Mesenchymal stem cell (in vitro differentiated cells and primary cell): ENCODE measurements around the gene FBXO48.

ENCODE experiments used
- DNase-seq: peaks from one replicate; pipeline ENCODE4 v3.0.0-alpha.2; 2013
- H2AFZ ChIP-seq: one replicate; pipeline ENCODE4 v1.6.1; 2013; ENCODE audit warnings: low read depth, mild to moderate bottlenecking, control low read depth, inconsistent platforms, low read length, moderate library complexity
- H2AK5ac ChIP-seq: 2 replicates; pipeline ENCODE4 v1.6.1; 2013; ENCODE audit warnings: low read length, moderate library complexity, mild to moderate bottlenecking, inconsistent platforms; ENCODE audit not compliant: severe bottlenecking
- H2BK120ac ChIP-seq: one replicate; pipeline ENCODE4 v1.6.1; 2013; ENCODE audit warnings: low read depth, mild to moderate bottlenecking, inconsistent platforms, low read length, moderate library complexity
- H2BK12ac ChIP-seq, 2 experiments: one replicate each; pipeline ENCODE4 v1.6.1; 2013; ENCODE audit warnings: inconsistent platforms in 2 of 2, low read length in 2 of 2, mild to moderate bottlenecking in 2 of 2, moderate library complexity in 2 of 2, control low read depth in 1 of 2
- H2BK15ac ChIP-seq: one replicate; pipeline ENCODE4 v1.6.1; 2013; ENCODE audit warnings: mild to moderate bottlenecking, low read depth, inconsistent platforms; ENCODE audit not compliant: poor library complexity, severe bottlenecking
- H2BK5ac ChIP-seq: 2 replicates; pipeline ENCODE4 v1.6.1; 2013; ENCODE audit warnings: low read depth, mild to moderate bottlenecking, low read length, control low read depth, inconsistent platforms; ENCODE audit not compliant: poor library complexity, severe bottlenecking
- H3K14ac ChIP-seq, 2 experiments: one replicate each; pipeline ENCODE4 v1.6.1; 2013; ENCODE audit warnings: inconsistent platforms in 2 of 2, low read length in 2 of 2, control low read depth in 1 of 2, mild to moderate bottlenecking in 1 of 2, moderate library complexity in 1 of 2
- H3K18ac ChIP-seq, 2 experiments: one replicate each; pipeline ENCODE4 v1.6.1; 2013; ENCODE audit warnings: inconsistent platforms in 2 of 2, low read length in 2 of 2, control low read depth in 1 of 2, low read depth in 1 of 2, mild to moderate bottlenecking in 1 of 2
- H3K23ac ChIP-seq, 2 experiments: one replicate each; pipeline ENCODE4 v1.6.1; 2013; ENCODE audit warnings: inconsistent platforms in 2 of 2, low read length in 2 of 2, mild to moderate bottlenecking in 2 of 2, moderate library complexity in 2 of 2, control low read depth in 1 of 2
- H3K27ac ChIP-seq: 2 replicates; pipeline ENCODE4 v1.5.1; 2013; ENCODE audit warnings: mild to moderate bottlenecking, moderate library complexity, low read length, control low read depth, inconsistent platforms; ENCODE audit not compliant: poor library complexity, severe bottlenecking
- H3K27me3 ChIP-seq, 2 experiments: 2 replicates each; pipeline versions ENCODE4 v1.6.1 to v1.7.0; 2013; ENCODE audit warnings: low read length in 2 of 2, mild to moderate bottlenecking in 2 of 2, moderate library complexity in 2 of 2, control low read depth in 1 of 2, inconsistent platforms in 1 of 2; ENCODE audit not compliant: control insufficient read depth in 1 of 2, insufficient read depth in 1 of 2
- H3K36me3 ChIP-seq, 2 experiments: 2 replicates each; pipeline versions ENCODE4 v1.6.1 to v1.7.0; 2013; ENCODE audit warnings: low read length in 2 of 2, control low read depth in 1 of 2, inconsistent platforms in 1 of 2, low read depth in 1 of 2, mild to moderate bottlenecking in 1 of 2; ENCODE audit not compliant: insufficient read depth in 2 of 2, control insufficient read depth in 1 of 2
- H3K4ac ChIP-seq, 2 experiments: one replicate each; pipeline ENCODE4 v1.6.1; 2013; ENCODE audit warnings: inconsistent platforms in 2 of 2, low read length in 2 of 2, mild to moderate bottlenecking in 2 of 2, moderate library complexity in 2 of 2, control low read depth in 1 of 2, low read depth in 1 of 2
- H3K4me1 ChIP-seq: 2 replicates; pipeline ENCODE4 v1.6.1; 2013; ENCODE audit warnings: low read depth, low read length, control low read depth; ENCODE audit not compliant: control insufficient read depth, insufficient read depth
- H3K4me2 ChIP-seq: 2 replicates; pipeline ENCODE4 v1.6.1; 2013; ENCODE audit warnings: low read length, mild to moderate bottlenecking, inconsistent platforms; ENCODE audit not compliant: poor library complexity, severe bottlenecking
- H3K4me3 ChIP-seq, 2 experiments: 2 replicates each; pipeline versions ENCODE4 v1.5.1 to v1.7.0; 2013; ENCODE audit warnings: low read length in 2 of 2, mild to moderate bottlenecking in 2 of 2, control low read depth in 1 of 2, low read depth in 1 of 2; ENCODE audit not compliant: insufficient read depth in 1 of 2
- H3K79me1 ChIP-seq: replicated peaks from 2 replicates; pipeline ENCODE4 v1.6.1; 2013; ENCODE audit warnings: mild to moderate bottlenecking, control low read depth, low read length, inconsistent platforms; ENCODE audit not compliant: poor library complexity, severe bottlenecking
- H3K9ac ChIP-seq: 2 replicates; pipeline ENCODE4 v1.7.0; 2013; ENCODE audit warnings: mild to moderate bottlenecking, low read length, moderate library complexity
- H3K9me3 ChIP-seq: 2 replicates; pipeline ENCODE4 v1.7.0; 2013; ENCODE audit warnings: mild to moderate bottlenecking, low read length; ENCODE audit not compliant: control insufficient read depth
- H4K8ac ChIP-seq: one replicate; pipeline ENCODE4 v1.6.1; 2013; ENCODE audit warnings: inconsistent platforms, mild to moderate bottlenecking, low read length, moderate library complexity
- H4K91ac ChIP-seq: one replicate; pipeline ENCODE4 v1.6.1; 2013; ENCODE audit warnings: mild to moderate bottlenecking, low read length, inconsistent platforms
- whole genome bisulfite sequencing: methylation state at CpG from one replicate; pipeline ENCODE4 v1.1.7; 2013; ENCODE audit warnings: mixed read lengths; 5-methylcytosine and 5-hydroxymethylcytosine counted together

The FBXO48 gene

GRCh38 chr2:68417926-68418325 is 49.2 kb downstream of the FBXO48 start:
- H3K14ac ChIP-seq, result no peak overlapping the region
- H3K79me1 ChIP-seq, result no peaks in the 10 kb centered on the region
- no peaks in the 10 kb centered on the region for H3K36me3 ChIP-seq
- H4K91ac ChIP-seq, result no peak overlapping the region
- no peak overlapping the region for H3K9ac ChIP-seq
- no peak overlapping the region for H4K8ac ChIP-seq
- no peaks in the 10 kb centered on the region for H3K9me3 ChIP-seq
- no peak overlapping the region for H2AFZ ChIP-seq
- no peak overlapping the region for H2AK5ac ChIP-seq
- H2BK120ac ChIP-seq, result no peak overlapping the region
- H3K4me1 ChIP-seq, result no peaks in the 10 kb centered on the region
- WGBS, result no CpG with 5 or more reads among the region's 1 CpG
- H3K23ac ChIP-seq, result no peak overlapping the region
- no peak overlapping the region for H3K4me3 ChIP-seq
- H3K27ac ChIP-seq, result no peak overlapping the region
- H3K27me3 ChIP-seq, result peaks cover 14 to 23% of the 10 kb centered on the region in 2 experiments
- H3K4me2 ChIP-seq, result no peak overlapping the region
- no peak for DNase-seq
- H3K18ac ChIP-seq, result no peak overlapping the region
- H2BK5ac ChIP-seq, result no peak overlapping the region
- H2BK15ac ChIP-seq, result no peak overlapping the region
- no peak overlapping the region for H2BK12ac ChIP-seq
- no peak overlapping the region for H3K4ac ChIP-seq

GRCh38 chr2:68416081-68416675 is 50.9 kb downstream of the FBXO48 start:
- Histone ChIP-seq H2AFZ (no peak overlapping the region), H2AK5ac (no peak overlapping the region), H4K91ac (no peak overlapping the region), H3K9me3 (no peaks in the 10 kb centered on the region), H3K23ac (no peak overlapping the region), H2BK15ac (no peak overlapping the region), H3K79me1 (no peaks in the 10 kb centered on the region), H3K4ac (no peak overlapping the region), H2BK120ac (no peak overlapping the region), H3K4me1 (no peaks in the 10 kb centered on the region), H3K4me3 (no peak overlapping the region), H3K4me2 (no peak overlapping the region), H3K27me3 (peaks cover 8 to 15% of the 10 kb centered on the region in 2 experiments), H3K27ac (no peak overlapping the region), H2BK5ac (no peak overlapping the region), H3K14ac (no peak overlapping the region), H4K8ac (no peak overlapping the region), H3K36me3 (no peaks in the 10 kb centered on the region), H3K18ac (no peak overlapping the region), H2BK12ac (no peak overlapping the region), H3K9ac (no peak overlapping the region)
- no peak for DNase-seq
- 92% methylated on average over 9 of the region's 9 CpGs for WGBS

DNA sequence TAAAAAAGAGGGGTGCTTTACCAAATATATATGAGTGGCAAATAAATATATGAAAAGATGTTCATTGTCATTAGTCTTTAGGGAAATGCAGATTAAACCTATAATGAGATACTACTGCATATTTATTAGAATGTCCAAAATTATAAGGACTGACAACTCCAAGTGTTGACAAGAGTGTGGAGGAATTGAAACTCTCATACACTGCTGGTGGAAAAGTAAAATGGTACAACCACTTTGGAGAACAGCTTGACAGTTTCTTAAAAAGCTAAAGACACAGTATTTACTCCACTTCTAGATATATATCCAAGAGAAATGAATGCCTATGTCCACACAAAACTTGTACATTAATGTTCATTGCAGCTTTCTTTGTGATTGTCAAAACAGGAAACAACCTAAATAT is 51.6 kb downstream of the FBXO48 start:
- Histone ChIP-seq H3K36me3 (no peaks in the 10 kb centered on the region), H3K9ac (no peak overlapping the region), H3K79me1 (no peaks in the 10 kb centered on the region), H3K4me3 (no peak overlapping the region), H3K14ac (no peak overlapping the region), H2BK120ac (no peak overlapping the region), H3K4me2 (no peak overlapping the region), H4K91ac (no peak overlapping the region), H2BK12ac (no peak overlapping the region), H4K8ac (no peak overlapping the region), H3K4ac (no peak overlapping the region), H3K27ac (no peak overlapping the region), H3K4me1 (no peaks in the 10 kb centered on the region), H2BK15ac (no peak overlapping the region), H3K27me3 (peaks cover 8 to 13% of the 10 kb centered on the region in 2 experiments), H3K23ac (no peak overlapping the region), H3K9me3 (no peaks in the 10 kb centered on the region), H3K18ac (no peak overlapping the region), H2AFZ (no peak overlapping the region), H2BK5ac (no peak overlapping the region), H2AK5ac (no peak overlapping the region)
- no peak for DNase-seq

GRCh38 chr2:68414876-68415275 is 52.2 kb downstream of the FBXO48 start:
- Histone ChIP-seq H3K27ac (no peak overlapping the region), H4K91ac (no peak overlapping the region), H2BK5ac (no peak overlapping the region), H3K79me1 (no peaks in the 10 kb centered on the region), H3K27me3 (peaks cover 8 to 10% of the 10 kb centered on the region in 2 experiments), H3K4me1 (no peaks in the 10 kb centered on the region), H3K18ac (peak overlapping the region in 1 of 2 experiments; percentile 8), H3K23ac (no peak overlapping the region), H2AFZ (no peak overlapping the region), H3K14ac (no peak overlapping the region), H3K9me3 (no peaks in the 10 kb centered on the region), H2BK12ac (no peak overlapping the region), H4K8ac (no peak overlapping the region), H3K36me3 (no peaks in the 10 kb centered on the region), H3K9ac (no peak overlapping the region), H3K4me2 (no peak overlapping the region), H2AK5ac (no peak overlapping the region), H3K4me3 (no peak overlapping the region), H3K4ac (no peak overlapping the region), H2BK120ac (no peak overlapping the region), H2BK15ac (no peak overlapping the region)
- 57% methylated on average over 3 of the region's 3 CpGs for WGBS
- DNase-seq, result no peak
